ENCODE measurements around the gene PSAPL1.

The PSAPL1 gene

DNA sequence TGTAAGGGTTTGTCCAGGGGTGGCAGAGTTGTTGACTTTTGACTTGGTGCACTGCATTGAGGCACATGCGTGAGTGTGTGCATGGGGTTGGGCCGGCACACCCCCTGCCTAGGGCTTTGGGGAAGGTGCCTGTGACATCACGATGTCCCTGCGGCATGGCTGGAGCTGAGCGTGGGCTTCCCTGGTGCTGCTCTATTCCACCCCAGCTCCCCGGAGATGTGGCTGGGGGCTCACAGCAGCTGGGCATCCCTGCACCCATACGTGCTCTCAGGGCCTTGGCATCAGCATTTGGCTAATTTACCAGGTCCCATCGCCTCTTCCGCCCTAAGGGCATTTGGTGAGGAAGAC lies 5.7 kb downstream of the PSAPL1 start:
- DNase-seq, result no peak
- no peaks in the 10 kb centered on the region for H3K27me3 ChIP-seq (replicated peaks)
- H3K4me3 ChIP-seq (ENCODE audit: low read depth, low read length), result no peak overlapping the region
- TF ChIP-seq, protein P1, sequence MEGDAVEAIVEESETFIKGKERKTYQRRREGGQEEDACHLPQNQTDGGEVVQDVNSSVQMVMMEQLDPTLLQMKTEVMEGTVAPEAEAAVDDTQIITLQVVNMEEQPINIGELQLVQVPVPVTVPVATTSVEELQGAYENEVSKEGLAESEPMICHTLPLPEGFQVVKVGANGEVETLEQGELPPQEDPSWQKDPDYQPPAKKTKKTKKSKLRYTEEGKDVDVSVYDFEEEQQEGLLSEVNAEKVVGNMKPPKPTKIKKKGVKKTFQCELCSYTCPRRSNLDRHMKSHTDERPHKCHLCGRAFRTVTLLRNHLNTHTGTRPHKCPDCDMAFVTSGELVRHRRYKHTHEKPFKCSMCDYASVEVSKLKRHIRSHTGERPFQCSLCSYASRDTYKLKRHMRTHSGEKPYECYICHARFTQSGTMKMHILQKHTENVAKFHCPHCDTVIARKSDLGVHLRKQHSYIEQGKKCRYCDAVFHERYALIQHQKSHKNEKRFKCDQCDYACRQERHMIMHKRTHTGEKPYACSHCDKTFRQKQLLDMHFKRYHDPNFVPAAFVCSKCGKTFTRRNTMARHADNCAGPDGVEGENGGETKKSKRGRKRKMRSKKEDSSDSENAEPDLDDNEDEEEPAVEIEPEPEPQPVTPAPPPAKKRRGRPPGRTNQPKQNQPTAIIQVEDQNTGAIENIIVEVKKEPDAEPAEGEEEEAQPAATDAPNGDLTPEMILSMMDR (IDR thresholded peaks at IDR 0.05; ENCODE audit: low read depth, low read length, missing control alignments), result no peak
- no peak overlapping the region for H3K27ac ChIP-seq
- no peaks in the 10 kb centered on the region for H3K36me3 ChIP-seq (replicated peaks)
- in situ Hi-C loops (cut with HindIII; ENCODE audit: low pct_ligation_motif_present, low sequenced_read_pairs), result no loop called here

DNA sequence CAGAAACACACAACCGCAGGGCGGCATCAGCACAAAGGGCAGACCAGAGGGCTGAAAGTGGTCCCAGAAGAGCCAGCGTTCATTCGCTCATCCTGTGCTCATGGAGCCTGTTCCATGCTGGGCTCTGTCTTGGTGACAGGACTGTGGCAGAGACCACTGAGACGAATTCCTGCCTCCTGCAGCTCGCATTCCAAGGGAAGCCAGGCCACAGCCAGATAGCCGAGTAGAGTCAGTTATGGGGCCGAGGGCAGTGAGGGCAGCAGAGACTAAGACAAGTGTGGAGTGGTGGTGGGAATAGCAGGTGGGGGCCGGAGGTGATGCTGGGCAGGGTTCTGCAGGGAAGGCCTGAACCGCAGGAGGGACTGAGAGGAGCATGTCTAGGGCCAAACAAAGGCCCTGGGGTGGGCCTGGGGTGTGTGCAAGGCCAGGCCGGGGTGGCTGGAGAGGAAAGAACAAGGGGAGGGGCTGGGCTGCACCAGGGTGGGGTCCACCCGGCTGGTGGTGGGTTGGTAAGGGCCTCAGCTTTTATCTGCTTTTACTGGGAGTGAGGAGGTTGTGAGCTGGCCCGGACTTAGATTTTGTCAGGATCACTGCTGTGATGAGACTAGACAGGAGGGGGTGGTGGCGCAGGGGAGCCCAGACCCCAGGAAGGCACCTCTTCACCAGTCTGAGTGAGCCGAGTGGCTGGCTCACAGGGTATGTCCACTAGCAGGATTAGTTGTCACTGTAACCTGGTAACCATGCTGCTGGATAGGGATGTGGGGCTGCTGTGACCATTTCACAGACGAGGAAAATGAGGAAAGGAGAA lies 6.3 kb downstream of the PSAPL1 start:
- Histone ChIP-seq H3K27ac (no peak overlapping the region), H3K36me3 (replicated peaks) (no peaks in the 10 kb centered on the region), H3K27me3 (replicated peaks) (no peaks in the 10 kb centered on the region), H3K4me3 (ENCODE audit: low read depth, low read length) (no peak overlapping the region)
- DNase-seq, result no peak
- in situ Hi-C loops (cut with HindIII; ENCODE audit: low pct_ligation_motif_present, low sequenced_read_pairs), result no loop called here
- TF ChIP-seq, protein P1 (IDR thresholded peaks at IDR 0.05; ENCODE audit: low read depth, low read length, missing control alignments), result no peak

DNA sequence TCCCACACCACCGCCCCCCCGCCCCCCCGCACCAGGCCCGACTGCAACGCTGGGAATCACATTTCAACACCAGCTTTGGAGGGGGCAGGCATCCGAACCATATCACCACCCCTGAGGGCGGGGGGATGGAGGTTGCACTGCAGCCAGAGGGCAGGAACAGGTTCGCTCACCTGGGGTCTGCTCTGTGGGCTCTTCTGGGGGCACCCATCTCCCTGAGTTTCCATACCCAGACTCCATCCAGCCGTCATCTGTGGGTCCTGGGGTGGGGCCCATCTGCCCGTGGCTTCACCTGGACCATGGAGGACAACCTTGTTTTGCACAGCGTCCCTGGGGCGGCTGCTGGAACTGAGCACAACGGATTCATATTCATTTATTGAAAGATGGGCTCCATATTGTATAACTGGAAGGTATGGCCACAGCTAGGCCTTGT lies 6.9 kb downstream of the PSAPL1 start:
- in situ Hi-C loops (cut with HindIII; ENCODE audit: low pct_ligation_motif_present, low sequenced_read_pairs), result no loop called here
- TF ChIP-seq, protein P1 (IDR thresholded peaks at IDR 0.05; ENCODE audit: low read depth, low read length, missing control alignments), result no peak
- no peak overlapping the region for H3K27ac ChIP-seq
- no peak for DNase-seq
- no peaks in the 10 kb centered on the region for H3K36me3 ChIP-seq (replicated peaks)
- H3K27me3 ChIP-seq (replicated peaks), result no peaks in the 10 kb centered on the region
- no peak overlapping the region for H3K4me3 ChIP-seq (ENCODE audit: low read depth, low read length)

DNA sequence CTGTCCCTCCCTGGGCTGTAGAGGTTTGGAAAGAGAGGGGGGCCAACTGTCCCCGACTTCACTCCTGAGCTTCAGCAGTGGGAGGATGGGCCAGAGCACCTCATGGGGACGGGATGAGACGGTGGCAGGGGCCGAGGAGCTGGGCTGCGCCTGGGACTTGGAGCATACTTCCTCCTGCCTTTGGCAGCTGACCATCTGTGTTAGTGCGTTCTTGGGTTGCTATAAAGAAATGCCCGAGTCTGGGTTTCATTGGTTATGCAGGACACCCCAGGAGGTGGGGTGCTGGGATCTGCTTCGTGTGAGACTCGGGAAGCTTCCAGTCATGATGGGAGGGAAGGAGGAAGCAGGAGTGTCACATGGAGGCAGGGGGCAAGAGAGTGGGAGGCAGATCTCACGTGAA lies 7.4 kb downstream of the PSAPL1 start:
- H3K27me3 ChIP-seq (replicated peaks), result no peaks in the 10 kb centered on the region
- no peaks in the 10 kb centered on the region for H3K36me3 ChIP-seq (replicated peaks)
- H3K4me3 ChIP-seq (ENCODE audit: low read depth, low read length), result no peak overlapping the region
- no peak overlapping the region for H3K27ac ChIP-seq
- no peak for DNase-seq
- in situ Hi-C loops (cut with HindIII; ENCODE audit: low pct_ligation_motif_present, low sequenced_read_pairs), result no loop called here
- TF ChIP-seq, protein P1 (IDR thresholded peaks at IDR 0.05; ENCODE audit: low read depth, low read length, missing control alignments), result no peak

DNA sequence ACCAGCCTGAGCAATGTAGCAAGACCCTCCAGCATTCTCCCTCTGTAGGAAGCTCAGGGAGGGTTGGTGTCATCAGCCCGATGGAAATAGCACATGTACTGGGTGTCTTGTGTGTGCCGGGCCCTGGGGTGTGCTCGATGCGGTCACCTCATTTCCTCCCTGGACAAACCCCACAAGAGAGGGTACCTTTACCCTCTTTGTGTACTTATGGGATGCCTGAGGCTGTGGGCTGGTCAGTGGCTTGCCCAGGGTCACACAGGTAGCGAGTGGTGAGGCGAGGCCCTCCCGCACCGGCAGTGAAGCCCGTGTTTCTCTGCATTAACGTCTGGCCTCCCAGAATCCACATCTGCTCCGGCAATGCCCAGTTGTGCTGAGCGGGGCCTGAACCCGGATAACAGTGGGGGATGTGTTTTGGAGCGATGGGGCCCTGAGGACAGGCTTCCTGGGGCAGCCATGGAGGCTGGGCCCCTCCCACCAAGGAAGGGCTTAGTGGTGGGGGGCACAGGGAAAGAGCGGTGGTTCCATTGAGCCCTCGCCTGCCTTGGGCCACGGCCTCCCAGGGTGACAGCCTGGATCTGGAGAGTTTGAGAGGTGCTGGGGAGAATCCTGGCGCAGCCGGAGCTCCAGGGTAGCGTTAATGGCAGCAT lies 8.1 kb downstream of the PSAPL1 start:
- in situ Hi-C loops (cut with HindIII; ENCODE audit: low pct_ligation_motif_present, low sequenced_read_pairs), result no loop called here
- no peak overlapping the region for H3K4me3 ChIP-seq (ENCODE audit: low read depth, low read length)
- H3K27ac ChIP-seq, result no peak overlapping the region
- H3K36me3 ChIP-seq (replicated peaks), result no peaks in the 10 kb centered on the region
- no peak for DNase-seq
- TF ChIP-seq, protein P1 (IDR thresholded peaks at IDR 0.05; ENCODE audit: low read depth, low read length, missing control alignments), result no peak
- H3K27me3 ChIP-seq (replicated peaks), result no peaks in the 10 kb centered on the region
